Ectodermal cell (in vitro differentiated cells): Measurements from ENCODE around the gene SPATS1.

Experiments
- H3K27ac ChIP-seq: 2 replicates; pipeline ENCODE4 v1.7.0; 2013; ENCODE audit warnings: mild to moderate bottlenecking, low read depth, low read length; ENCODE audit not compliant: insufficient read depth, poor library complexity, severe bottlenecking
- H3K27me3 ChIP-seq: 2 replicates; pipeline ENCODE4 v1.7.0; 2013; ENCODE audit warnings: mild to moderate bottlenecking, low read length; ENCODE audit not compliant: insufficient read depth, control insufficient read depth, poor library complexity, severe bottlenecking
- H3K36me3 ChIP-seq: one replicate; pipeline ENCODE4 v1.7.0; 2013; ENCODE audit warnings: low read length; ENCODE audit not compliant: control insufficient read depth, insufficient read depth
- H3K4me1 ChIP-seq: one replicate; pipeline ENCODE4 v1.7.0; 2013; ENCODE audit warnings: low read length; ENCODE audit not compliant: control insufficient read depth, insufficient read depth
- H3K4me3 ChIP-seq: 2 replicates; pipeline ENCODE4 v1.7.0; 2013; ENCODE audit warnings: low read depth, low read length, control low read depth; ENCODE audit not compliant: insufficient read depth
- H3K9me3 ChIP-seq: 2 replicates; pipeline ENCODE4 v1.7.0; 2013; ENCODE audit warnings: mild to moderate bottlenecking, low read length, moderate library complexity; ENCODE audit not compliant: control insufficient read depth
- WGBS, 2 experiments: methylation state at CpG; one replicate each; pipeline ENCODE4 v1.1.7; 2013; ENCODE audit warnings: missing lambda C conversion rate in 2 of 2; 5-methylcytosine and 5-hydroxymethylcytosine counted together

Gene SPATS1

GRCh38 chr6:44386929-44387345, 44.5 kb downstream of the SPATS1 start:
- Histone ChIP-seq H3K27me3 (no peaks in the 10 kb centered on the region), H3K4me1 (peaks cover 11% of the 10 kb centered on the region), H3K27ac (peak overlapping the region; percentile 95), H3K9me3 (no peaks in the 10 kb centered on the region), H3K4me3 (peak overlapping the region; percentile 89), H3K36me3 (peaks cover 6% of the 10 kb centered on the region)
- WGBS, 2 experiments = 29 to 33% methylated on average over 8 of the region's 8 CpGs

DNA sequence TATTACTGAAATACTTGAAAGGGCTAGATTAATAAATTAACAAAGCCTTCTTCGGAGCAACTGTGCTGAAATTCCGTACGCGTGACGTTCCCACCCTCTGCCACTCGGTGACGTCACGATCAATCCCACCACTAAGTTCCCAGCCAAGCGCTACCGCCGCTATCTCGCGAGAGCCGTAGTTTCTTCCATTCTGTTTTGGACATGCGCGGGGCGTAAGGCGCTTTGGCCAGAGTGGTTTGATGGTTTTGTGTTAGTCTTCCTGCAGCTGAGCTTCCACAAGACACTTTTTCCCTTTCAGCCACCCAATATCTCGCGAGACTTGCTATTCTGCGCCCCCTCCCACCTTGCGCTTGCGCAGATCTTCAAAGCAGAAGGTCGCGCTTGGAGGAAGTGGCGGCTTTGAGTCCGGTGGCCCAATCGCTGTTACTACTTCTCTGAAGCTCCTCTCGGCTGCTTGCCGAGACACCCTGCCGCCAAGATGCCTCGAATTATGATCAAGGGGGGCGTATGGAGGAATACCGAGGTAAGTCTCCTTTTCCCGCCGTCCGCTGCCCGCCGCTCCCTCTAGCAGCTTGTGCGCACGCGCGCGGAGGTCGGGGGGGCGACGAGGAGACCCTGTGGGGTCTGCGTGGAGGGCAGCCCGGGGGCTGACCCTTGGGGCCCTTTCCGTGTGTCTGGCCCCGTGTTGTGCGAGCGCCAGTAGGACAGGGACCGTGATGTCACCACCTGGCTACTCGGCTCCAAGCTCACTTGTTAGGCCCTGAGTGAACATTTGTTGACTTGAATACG, 45.1 kb downstream of the SPATS1 start, which contains the start of gene CDC5L:
TSS of gene CDC5L (plus strand) at position 361 of the 789 bp plus-strand sequence. CDS start at position 479, 118 bp downstream.
- Histone ChIP-seq H3K27me3 (no peaks in the 10 kb centered on the region), H3K4me3 (peak within 1 kb of the TSS; percentile 89), H3K9me3 (no peaks in the 10 kb centered on the region), H3K27ac (peak within 1 kb of the TSS; percentile 95), H3K36me3 (peaks cover 6% of the 10 kb centered on the region), H3K4me1 (peaks cover 11% of the 10 kb centered on the region)
- WGBS, 2 experiments = 0% methylated on average over 51 to 55 of the region's 56 CpGs

GRCh38 chr6:44388135-44388487, 45.7 kb downstream of the SPATS1 start:
- no peaks in the 10 kb centered on the region for H3K27me3 ChIP-seq
- peaks cover 8% of the 10 kb centered on the region for H3K36me3 ChIP-seq
- peak overlapping the region; percentile 89 for H3K4me3 ChIP-seq
- H3K9me3 ChIP-seq = no peaks in the 10 kb centered on the region
- H3K27ac ChIP-seq = no peak overlapping the region
- peaks cover 11% of the 10 kb centered on the region for H3K4me1 ChIP-seq
- WGBS, 2 experiments = 3 to 4% methylated on average over 7 to 8 of the region's 10 CpGs

- Histone ChIP-seq H3K36me3 (peaks cover 16% of the 10 kb centered on the region), H3K27ac (no peak overlapping the region), H3K4me3 (peak overlapping the region; percentile 89), H3K27me3 (no peaks in the 10 kb centered on the region), H3K4me1 (peaks cover 11% of the 10 kb centered on the region), H3K9me3 (no peaks in the 10 kb centered on the region)
- WGBS, 2 experiments = 83 to 88% methylated on average over 5 of the region's 5 CpGs
These were observed 46.4 kb downstream of the SPATS1 start for GRCh38 chr6:44388887-44389286.

DNA sequence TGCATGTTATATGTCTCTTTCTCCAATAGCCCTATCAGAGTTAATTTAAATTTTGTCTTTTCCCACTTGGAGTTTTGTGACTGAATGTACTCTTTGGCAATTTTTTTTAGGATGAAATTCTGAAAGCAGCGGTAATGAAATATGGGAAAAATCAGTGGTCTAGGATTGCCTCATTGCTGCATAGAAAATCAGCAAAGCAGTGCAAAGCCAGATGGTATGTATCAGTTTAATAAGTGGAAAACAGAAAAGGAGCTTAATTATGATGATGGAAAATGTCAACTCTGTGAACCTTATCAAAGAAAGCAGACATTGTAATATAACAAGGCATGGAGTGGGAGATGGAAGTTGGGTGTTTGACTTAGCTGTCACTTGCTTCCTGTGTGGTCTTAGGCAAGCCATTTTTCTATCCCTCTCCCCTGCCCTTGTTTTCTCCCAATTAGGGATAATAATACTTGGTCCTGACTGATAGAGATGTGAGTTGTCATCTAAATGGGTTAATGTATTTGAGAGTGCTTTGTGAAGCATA, 47.8 kb downstream of the SPATS1 start:
- Histone ChIP-seq H3K4me1 (peaks cover 11% of the 10 kb centered on the region), H3K36me3 (peaks cover 27% of the 10 kb centered on the region), H3K4me3 (no peak overlapping the region), H3K27ac (no peak overlapping the region), H3K9me3 (no peaks in the 10 kb centered on the region), H3K27me3 (no peaks in the 10 kb centered on the region)
- 94 to 100% methylated on average over 1 of the region's 1 CpG for WGBS, 2 experiments
